ENCODE results near the gene SH3YL1. TPM values are rescaled to one million over a fixed set of nuclear protein-coding genes. Genes with fewer than 3 reads are reported as not detected.

SH3YL1 gene
- total RNA-seq, 1 experiment from 2014 or later: 26.5 TPM

- no peaks in the 10 kb centered on the region for H3K79me1 ChIP-seq (ENCODE audit: insufficient read depth, low read depth, low read length, poor library complexity, severe bottlenecking)
- H3K27me3 ChIP-seq (ENCODE audit: insufficient read depth, low read length): no peaks in the 10 kb centered on the region
- WGBS (ENCODE audit: extremely low coverage, insufficient read length, low lambda C conversion rate): no CpG with 5 or more reads among the region's 6 CpGs
- H4K20me1 ChIP-seq (ENCODE audit: control insufficient read depth, insufficient read depth, insufficient read length): no peaks in the 10 kb centered on the region
- H3K27me3 Mint-ChIP-seq (ENCODE audit: low read depth): peaks cover 11% of the 10 kb centered on the region
- no peak overlapping the region for H2BK5ac ChIP-seq (ENCODE audit: insufficient read length, low read length)
- no peak overlapping the region for H2AFZ ChIP-seq (ENCODE audit: low read length)
- no peak for TF ChIP-seq CTCF (conservative IDR thresholded peaks at IDR 0.05)
- H2BK12ac ChIP-seq (ENCODE audit: insufficient read length, low read depth, low read length): no peak overlapping the region
- H3K79me2 ChIP-seq (ENCODE audit: insufficient read depth, low read length): peaks cover 6% of the 10 kb centered on the region
- peaks cover 28 to 36% of the 10 kb centered on the region in 2 experiments for H3K9me3 Mint-ChIP-seq
- H3T11ph ChIP-seq (ENCODE audit: low read length): no peak overlapping the region
- no peak overlapping the region for H2BK20ac ChIP-seq (ENCODE audit: low read depth, low read length, poor library complexity, severe bottlenecking)
- H3K56ac ChIP-seq (ENCODE audit: insufficient read length, low read depth, low read length): no peak overlapping the region
- no peak overlapping the region for H2BK120ac ChIP-seq (ENCODE audit: low read depth, low read length, poor library complexity, severe bottlenecking)
- H3K23ac ChIP-seq (ENCODE audit: insufficient read length, low read depth, low read length): no peak overlapping the region
- H3K9ac ChIP-seq (ENCODE audit: extremely low read depth, insufficient read length, low read length): no peak overlapping the region
- no peak overlapping the region for H3K4me2 ChIP-seq (ENCODE audit: insufficient read depth, insufficient read length, low read length)
- H3K23me2 ChIP-seq (ENCODE audit: insufficient read length, low read depth, low read length, poor library complexity, severe bottlenecking): peaks cover 15% of the 10 kb centered on the region
- no peak overlapping the region for H3K27ac Mint-ChIP-seq
- H4K8ac ChIP-seq (replicated peaks; ENCODE audit: insufficient read length, low read depth, low read length): no peak overlapping the region
- no peak overlapping the region for H4K5ac ChIP-seq (ENCODE audit: insufficient read length, low read depth, low read length)
- no peaks in the 10 kb centered on the region for H3K9me3 ChIP-seq (ENCODE audit: control insufficient read depth, low read depth, low read length)
- no peak for DNase-seq
- H2BK15ac ChIP-seq (ENCODE audit: low read depth, low read length): no peak overlapping the region
- H3K4me3 Mint-ChIP-seq: no peak overlapping the region
- no peak overlapping the region for H3K14ac ChIP-seq (ENCODE audit: insufficient read depth, low read length)
- H3K4me1 ChIP-seq (ENCODE audit: insufficient read depth, low read length): no peaks in the 10 kb centered on the region
- H3K18ac ChIP-seq (ENCODE audit: insufficient read length, low read depth, low read length): no peak overlapping the region
- no peak overlapping the region for H4K91ac ChIP-seq (ENCODE audit: insufficient read length, low read depth, low read length)
- no peak overlapping the region for H2AK5ac ChIP-seq (ENCODE audit: insufficient read length, low read length)
- H3K27ac ChIP-seq (ENCODE audit: insufficient read length, low read depth, low read length): no peak overlapping the region
- peaks cover 1 to 15% of the 10 kb centered on the region in 2 experiments for H3K4me1 Mint-ChIP-seq
- H3K4ac ChIP-seq (ENCODE audit: low read depth, low read length): no peak overlapping the region
- peaks cover 29 to 54% (median 40%) of the 10 kb centered on the region in 3 experiments for H3K36me3 Mint-ChIP-seq (ENCODE audit: insufficient read depth in 1 of 3, low read depth in 3 of 3)
Measured at GRCh38 chr2:260507-261161, 3.2 kb downstream of the SH3YL1 start.

Measured in H9 (cell line).